HL-60 (cell line): Measurements from ENCODE around the gene USP44.

Experiments
- DNase-seq, 2 experiments: peaks; one replicate each; pipeline ENCODE4 v3.0.0-alpha.2; 2010 to 2020; ENCODE audit warnings: low read depth in 1 of 2, low spot score in 1 of 2
- H3K27ac ChIP-seq: fragments of 250-450 bp; sonication (Bioruptor Pico); replicated peaks from 2 replicates; pipeline ENCODE4 v1.5.1; 2020; ENCODE audit warnings: mild to moderate bottlenecking, moderate library complexity
- H3K27me3 ChIP-seq: fragments of 250-450 bp; sonication (Bioruptor Pico); 2 replicates; pipeline ENCODE4 v1.5.1; 2021; ENCODE audit warnings: mild to moderate bottlenecking, moderate library complexity; ENCODE audit not compliant: insufficient read depth, poor library complexity, severe bottlenecking
- H3K4me3 ChIP-seq: replicated peaks from 2 replicates; pipeline ENCODE4 v1.5.1; 2011; ENCODE audit warnings: mild to moderate bottlenecking, control low read depth, low read length; ENCODE audit not compliant: insufficient read depth
- GABPA ChIP-seq: IDR thresholded peaks from 2 replicates; pipeline ENCODE4 v1.6.1; 2012; ENCODE audit warnings: low read depth
- POLR2AphosphoS5 ChIP-seq: IDR thresholded peaks from 2 replicates; pipeline ENCODE4 v1.6.1; 2012; ENCODE audit warnings: low read depth
- REST ChIP-seq: IDR thresholded peaks from 2 replicates; pipeline ENCODE4 v1.6.1; 2012; ENCODE audit warnings: low read depth; ENCODE audit not compliant: insufficient replicate concordance
- SPI1 ChIP-seq: IDR thresholded peaks from 2 replicates; pipeline ENCODE4 v1.6.1; 2012; ENCODE audit warnings: low read depth, mild to moderate bottlenecking, borderline replicate concordance
- TF ChIP-seq, protein P1 (sequence below): IDR thresholded peaks from one replicate; pipeline ENCODE4 v1.5.1; 2011; ENCODE audit warnings: low read length, control low read depth, inconsistent platforms; ENCODE audit not compliant: insufficient read depth

USP44 gene

DNA sequence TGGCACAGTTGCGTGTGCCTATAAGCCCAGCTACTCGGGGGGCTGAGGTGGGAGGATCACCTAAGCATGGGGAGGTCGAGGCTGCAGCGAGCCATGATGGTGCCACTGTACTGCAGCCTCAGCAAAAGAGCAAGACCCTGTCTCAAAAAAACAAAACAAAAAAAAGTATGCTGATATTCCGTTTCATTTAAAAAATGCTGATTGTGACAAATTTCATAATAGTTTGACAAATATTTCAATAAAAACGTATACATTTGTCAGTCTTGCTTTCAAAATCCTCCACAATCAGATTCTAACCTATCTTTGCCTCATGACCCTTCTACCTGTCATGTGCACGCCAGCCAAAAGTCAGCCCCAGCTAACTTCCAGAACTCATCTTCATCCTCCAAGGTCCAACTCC lies 9.8 kb downstream of the USP44 start:
- DNase-seq, result no peak
- H3K27me3 ChIP-seq, result no peaks in the 10 kb centered on the region
- H3K4me3 ChIP-seq, result no peak overlapping the region

DNA sequence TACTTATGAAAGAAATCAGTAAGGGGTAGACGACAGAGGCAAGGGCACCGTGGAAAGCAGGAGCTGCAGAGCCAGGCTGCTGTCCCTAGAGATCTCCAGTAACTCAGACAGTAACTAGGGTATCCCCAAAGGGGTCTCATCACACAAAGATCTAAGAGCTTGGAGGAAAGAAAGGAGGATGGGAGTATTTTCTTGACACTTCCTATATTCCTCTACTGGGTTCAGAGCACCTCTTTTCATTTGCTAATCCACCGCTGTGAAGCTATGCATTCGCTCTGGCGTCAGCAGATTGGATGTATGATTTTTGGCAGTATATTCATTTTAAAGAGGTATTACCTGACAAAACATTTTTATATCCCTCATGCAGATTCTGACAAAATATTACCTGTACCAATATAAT lies 12.6 kb downstream of the USP44 start:
- Histone ChIP-seq H3K27me3 (no peaks in the 10 kb centered on the region), H3K4me3 (no peak overlapping the region), H3K27ac (no peak overlapping the region)
- DNase-seq, result no peak
- TF ChIP-seq REST, result no peak
- no peak for TF ChIP-seq SPI1
- TF ChIP-seq, protein P1, sequence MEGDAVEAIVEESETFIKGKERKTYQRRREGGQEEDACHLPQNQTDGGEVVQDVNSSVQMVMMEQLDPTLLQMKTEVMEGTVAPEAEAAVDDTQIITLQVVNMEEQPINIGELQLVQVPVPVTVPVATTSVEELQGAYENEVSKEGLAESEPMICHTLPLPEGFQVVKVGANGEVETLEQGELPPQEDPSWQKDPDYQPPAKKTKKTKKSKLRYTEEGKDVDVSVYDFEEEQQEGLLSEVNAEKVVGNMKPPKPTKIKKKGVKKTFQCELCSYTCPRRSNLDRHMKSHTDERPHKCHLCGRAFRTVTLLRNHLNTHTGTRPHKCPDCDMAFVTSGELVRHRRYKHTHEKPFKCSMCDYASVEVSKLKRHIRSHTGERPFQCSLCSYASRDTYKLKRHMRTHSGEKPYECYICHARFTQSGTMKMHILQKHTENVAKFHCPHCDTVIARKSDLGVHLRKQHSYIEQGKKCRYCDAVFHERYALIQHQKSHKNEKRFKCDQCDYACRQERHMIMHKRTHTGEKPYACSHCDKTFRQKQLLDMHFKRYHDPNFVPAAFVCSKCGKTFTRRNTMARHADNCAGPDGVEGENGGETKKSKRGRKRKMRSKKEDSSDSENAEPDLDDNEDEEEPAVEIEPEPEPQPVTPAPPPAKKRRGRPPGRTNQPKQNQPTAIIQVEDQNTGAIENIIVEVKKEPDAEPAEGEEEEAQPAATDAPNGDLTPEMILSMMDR, result no peak
- TF ChIP-seq GABPA, result no peak
- TF ChIP-seq POLR2AphosphoS5, result no peak

More for the DNA sequence above, 9.8 kb downstream of the USP44 start:
- TF ChIP-seq GABPA (no peak), SPI1 (no peak), REST (no peak)
- TF ChIP-seq, protein P1, result no peak
- no peak overlapping the region for H3K27ac ChIP-seq

- H3K27me3 ChIP-seq, result no peaks in the 10 kb centered on the region
- no peak overlapping the region for H3K4me3 ChIP-seq
- H3K27ac ChIP-seq, result no peak overlapping the region
- no peak for DNase-seq
- TF ChIP-seq SPI1 (no peak), GABPA (no peak), REST (no peak), POLR2AphosphoS5 (no peak)
- TF ChIP-seq, protein P1, result no peak
Observed at GRCh38 chr12:95538006-95538405, 13.3 kb downstream of the USP44 start.
